Memory B cell (primary cell): ENCODE results near the gene SNX27.
"Not testable (repeated sequence)": the region's sequence is repeated elsewhere in the genome, so short reads cannot be mapped to it uniquely, and the experiment has no call there.

ENCODE experiments used
- ATAC-seq: fragments of 150-1000 bp; cut with Tn5 transposase; 2 replicates; pipeline ENCODE4 v1.10.0; 2021; ENCODE audit warnings: low read depth, mild to moderate bottlenecking, moderate library complexity
- DNase-seq, 2 donors: peaks; one replicate each; pipeline ENCODE4 v3.0.0; 2022; ENCODE audit warnings: low spot score in 2 of 2
- H3K27ac Mint-ChIP-seq: one replicate; pipeline ENCODE4 v1.8.0; 2022; ENCODE audit warnings: mild to moderate bottlenecking, moderate library complexity, mixed read lengths
- H3K27me3 Mint-ChIP-seq: one replicate; pipeline ENCODE4 v1.8.0; 2022; ENCODE audit warnings: mixed read lengths
- H3K36me3 Mint-ChIP-seq: one replicate; pipeline ENCODE4 v1.8.0; 2022; ENCODE audit warnings: mild to moderate bottlenecking, mixed read lengths
- H3K4me1 Mint-ChIP-seq: one replicate; pipeline ENCODE4 v1.8.0; 2022; ENCODE audit warnings: mixed read lengths
- H3K4me3 Mint-ChIP-seq: one replicate; pipeline ENCODE4 v1.8.0; 2022; ENCODE audit warnings: mild to moderate bottlenecking, moderate library complexity, mixed read lengths
- H3K9me3 Mint-ChIP-seq: one replicate; pipeline ENCODE4 v1.8.0; 2022; ENCODE audit warnings: mixed read lengths

The SNX27 gene

GRCh38 chr1:151638812-151639211 lies 27.0 kb downstream of the SNX27 start:
- Mint-ChIP-seq H3K27me3 (no peaks in the 10 kb centered on the region), H3K36me3 (peaks cover 10% of the 10 kb centered on the region), H3K27ac (no peak overlapping the region), H3K4me1 (peaks cover 7% of the 10 kb centered on the region), H3K9me3 (no peaks in the 10 kb centered on the region), H3K4me3 (no peak overlapping the region)
- DNase-seq (no peak), ATAC-seq (no peak)

GRCh38 chr1:151639466-151639865 lies 27.6 kb downstream of the SNX27 start:
- peaks cover 7% of the 10 kb centered on the region for H3K4me1 Mint-ChIP-seq
- no peaks in the 10 kb centered on the region for H3K9me3 Mint-ChIP-seq
- H3K27me3 Mint-ChIP-seq, result no peaks in the 10 kb centered on the region
- H3K4me3 Mint-ChIP-seq, result no peak overlapping the region
- H3K36me3 Mint-ChIP-seq, result peaks cover 15% of the 10 kb centered on the region
- DNase-seq (no peak), ATAC-seq (no peak)
- peak overlapping the region; percentile 2 for H3K27ac Mint-ChIP-seq

GRCh38 chr1:151641229-151641628 lies 29.4 kb downstream of the SNX27 start:
- no peaks in the 10 kb centered on the region for H3K27me3 Mint-ChIP-seq
- no peak overlapping the region for H3K4me3 Mint-ChIP-seq
- no peak for DNase-seq
- peaks cover 4% of the 10 kb centered on the region for H3K4me1 Mint-ChIP-seq
- no peak for ATAC-seq
- peaks cover 23% of the 10 kb centered on the region for H3K36me3 Mint-ChIP-seq
- no peaks in the 10 kb centered on the region for H3K9me3 Mint-ChIP-seq
- H3K27ac Mint-ChIP-seq, result no peak overlapping the region

GRCh38 chr1:151643085-151643484 lies 31.2 kb downstream of the SNX27 start:
- H3K9me3 Mint-ChIP-seq, H3K27me3 Mint-ChIP-seq, H3K27ac Mint-ChIP-seq, DNase-seq, H3K4me1 Mint-ChIP-seq, ATAC-seq, H3K4me3 Mint-ChIP-seq: not testable (repeated sequence)
- peaks cover 28% of the 10 kb centered on the region for H3K36me3 Mint-ChIP-seq

- no peak for DNase-seq
- H3K4me1 Mint-ChIP-seq, result peaks cover 4% of the 10 kb centered on the region
- H3K4me3 Mint-ChIP-seq, result no peak overlapping the region
- H3K9me3 Mint-ChIP-seq, result peaks cover 3% of the 10 kb centered on the region
- no peaks in the 10 kb centered on the region for H3K27me3 Mint-ChIP-seq
- peaks cover 31% of the 10 kb centered on the region for H3K36me3 Mint-ChIP-seq
- ATAC-seq, result no peak
- H3K27ac Mint-ChIP-seq, result no peak overlapping the region
Measured at GRCh38 chr1:151644001-151644400, 32.2 kb downstream of the SNX27 start.

- Mint-ChIP-seq H3K27me3 (no peaks in the 10 kb centered on the region), H3K27ac (no peak overlapping the region), H3K36me3 (peaks cover 16% of the 10 kb centered on the region), H3K4me3 (no peak overlapping the region), H3K9me3 (no peaks in the 10 kb centered on the region), H3K4me1 (peaks cover 9% of the 10 kb centered on the region)
- ATAC-seq, result no peak
- DNase-seq, result no peak
Measured at GRCh38 chr1:151653397-151653796, 41.5 kb downstream of the SNX27 start.

- H3K9me3 Mint-ChIP-seq, result no peaks in the 10 kb centered on the region
- no peak overlapping the region for H3K4me3 Mint-ChIP-seq
- ATAC-seq (no peak), DNase-seq (no peak)
- H3K27ac Mint-ChIP-seq, result no peak overlapping the region
- H3K4me1 Mint-ChIP-seq, result peaks cover 9% of the 10 kb centered on the region
- no peaks in the 10 kb centered on the region for H3K27me3 Mint-ChIP-seq
- H3K36me3 Mint-ChIP-seq, result peaks cover 17% of the 10 kb centered on the region
Measured at GRCh38 chr1:151655371-151655770, 43.5 kb downstream of the SNX27 start.

- DNase-seq, result no peak
- no peak for ATAC-seq
- Mint-ChIP-seq H3K4me3 (no peak overlapping the region), H3K36me3 (peaks cover 28% of the 10 kb centered on the region), H3K27ac (no peak overlapping the region), H3K4me1 (no peaks in the 10 kb centered on the region), H3K27me3 (no peaks in the 10 kb centered on the region), H3K9me3 (no peaks in the 10 kb centered on the region)
Measured at GRCh38 chr1:151661751-151662150, 49.9 kb downstream of the SNX27 start.

- no peak overlapping the region for H3K27ac Mint-ChIP-seq
- ATAC-seq (no peak), DNase-seq (no peak)
- no peak overlapping the region for H3K4me3 Mint-ChIP-seq
- H3K9me3 Mint-ChIP-seq, result peaks cover 6% of the 10 kb centered on the region
- no peaks in the 10 kb centered on the region for H3K27me3 Mint-ChIP-seq
- peaks cover 40% of the 10 kb centered on the region for H3K36me3 Mint-ChIP-seq
- H3K4me1 Mint-ChIP-seq, result no peaks in the 10 kb centered on the region
Measured at GRCh38 chr1:151668090-151668489, 56.2 kb downstream of the SNX27 start.

- H3K36me3 Mint-ChIP-seq, result peaks cover 46% of the 10 kb centered on the region
- H3K27me3 Mint-ChIP-seq, H3K9me3 Mint-ChIP-seq, H3K4me1 Mint-ChIP-seq, H3K27ac Mint-ChIP-seq, ATAC-seq, H3K4me3 Mint-ChIP-seq, DNase-seq: not testable (repeated sequence)
Measured at GRCh38 chr1:151670036-151670675, 58.3 kb downstream of the SNX27 start.

GRCh38 chr1:151673407-151673806 lies 61.6 kb downstream of the SNX27 start:
- H3K27ac Mint-ChIP-seq, result no peak overlapping the region
- peaks cover 46% of the 10 kb centered on the region for H3K36me3 Mint-ChIP-seq
- no peak for ATAC-seq
- H3K27me3 Mint-ChIP-seq, result no peaks in the 10 kb centered on the region
- no peaks in the 10 kb centered on the region for H3K4me1 Mint-ChIP-seq
- H3K4me3 Mint-ChIP-seq, result no peak overlapping the region
- peaks cover 6% of the 10 kb centered on the region for H3K9me3 Mint-ChIP-seq
- no peak for DNase-seq

GRCh38 chr1:151680391-151680790 lies 68.5 kb downstream of the SNX27 start:
- H3K4me1 Mint-ChIP-seq, result no peaks in the 10 kb centered on the region
- ATAC-seq, result no peak
- peaks cover 20% of the 10 kb centered on the region for H3K36me3 Mint-ChIP-seq

GRCh38 chr1:151680826-151681225 lies 69.0 kb downstream of the SNX27 start:
- peaks cover 20% of the 10 kb centered on the region for H3K36me3 Mint-ChIP-seq
- no peaks in the 10 kb centered on the region for H3K4me1 Mint-ChIP-seq

More at GRCh38 chr1:151680391-151680790, 68.5 kb downstream of the SNX27 start:
- no peak for DNase-seq
- no peaks in the 10 kb centered on the region for H3K9me3 Mint-ChIP-seq
- no peak overlapping the region for H3K4me3 Mint-ChIP-seq
- H3K27me3 Mint-ChIP-seq, result no peaks in the 10 kb centered on the region
- no peak overlapping the region for H3K27ac Mint-ChIP-seq

GRCh38 chr1:151681923-151682322 lies 70.1 kb downstream of the SNX27 start:
- H3K9me3 Mint-ChIP-seq, result no peaks in the 10 kb centered on the region
- no peaks in the 10 kb centered on the region for H3K4me1 Mint-ChIP-seq
- no peak overlapping the region for H3K27ac Mint-ChIP-seq
- H3K4me3 Mint-ChIP-seq, result no peak overlapping the region
- DNase-seq (no peak), ATAC-seq (no peak)
- no peaks in the 10 kb centered on the region for H3K27me3 Mint-ChIP-seq
- peaks cover 22% of the 10 kb centered on the region for H3K36me3 Mint-ChIP-seq

More at GRCh38 chr1:151680826-151681225, 69.0 kb downstream of the SNX27 start:
- no peaks in the 10 kb centered on the region for H3K9me3 Mint-ChIP-seq
- H3K27me3 Mint-ChIP-seq, result no peaks in the 10 kb centered on the region
- H3K27ac Mint-ChIP-seq, result no peak overlapping the region
- DNase-seq (no peak), ATAC-seq (no peak)
- H3K4me3 Mint-ChIP-seq, result no peak overlapping the region

GRCh38 chr1:151682901-151683300 lies 71.1 kb downstream of the SNX27 start:
- not testable (repeated sequence) for H3K27ac Mint-ChIP-seq, ATAC-seq, H3K4me3 Mint-ChIP-seq, H3K9me3 Mint-ChIP-seq, DNase-seq, H3K27me3 Mint-ChIP-seq, H3K4me1 Mint-ChIP-seq
- H3K36me3 Mint-ChIP-seq, result peaks cover 24% of the 10 kb centered on the region
